Activated T-helper 2 cell treated with anti-CD3 and anti-CD28 coated beads, Interferon-gamma antibody, Interleukin-2, Interleukin-4, amounts not matched to agents 10 μg/mL and 5 μg/mL and 100 μg/mL, durations not matched to agents 14 hours and 24 hours and 36 hours (primary cell): ENCODE measurements around the gene ST6GALNAC3. TPM values are rescaled to one million over a fixed set of nuclear protein-coding genes. Genes with fewer than 3 reads are reported as not detected.

Source experiments
- DNase-seq: peaks from one replicate; pipeline ENCODE4 v3.0.0; 2021; ENCODE audit warnings: low spot score
- H3K27ac Mint-ChIP-seq: one replicate; pipeline ENCODE4 v1.8.0; 2021; ENCODE audit warnings: mixed read lengths
- H3K27me3 Mint-ChIP-seq: one replicate; pipeline ENCODE4 v1.8.0; 2021; ENCODE audit warnings: low read depth, mixed read lengths
- H3K36me3 Mint-ChIP-seq: one replicate; pipeline ENCODE4 v1.8.0; 2021; ENCODE audit warnings: low read depth, mixed read lengths
- H3K4me1 Mint-ChIP-seq: one replicate; pipeline ENCODE4 v1.8.0; 2021; ENCODE audit warnings: low read depth, mixed read lengths
- H3K4me3 Mint-ChIP-seq: one replicate; pipeline ENCODE4 v1.8.0; 2021; ENCODE audit warnings: low read depth, mild to moderate bottlenecking, moderate library complexity, mixed read lengths
- H3K9me3 Mint-ChIP-seq: one replicate; pipeline ENCODE4 v1.8.0; 2021; ENCODE audit warnings: mixed read lengths
- intact Hi-C: fragments of 100-400 bp; cut with micrococcal nuclease; formaldehyde crosslinking; loops from one replicate; pipeline ENCODE4 v1.15.1; 2023
- total RNA-seq: library from RNA; stranded (reverse); gene quantifications from 2 replicates; pipeline ENCODE4 v1.2.3, GENCODE V29; 2022

The ST6GALNAC3 gene
- total RNA-seq, 1 donor from 2014 or later, result not detected

GRCh38 chr1:76292418-76293184, 218.1 kb downstream of the ST6GALNAC3 start:
- H3K4me1 Mint-ChIP-seq, result peaks cover 59% of the 10 kb centered on the region
- H3K27ac Mint-ChIP-seq, result peak overlapping the region; percentile 7
- no peak for DNase-seq
- no peak overlapping the region for H3K4me3 Mint-ChIP-seq
- no peaks in the 10 kb centered on the region for H3K9me3 Mint-ChIP-seq
- intact Hi-C loops, result loop anchor here (5.0 to 10.0 kb wide), 4 partner anchors 35 to 268 kb away; no protein-coding TSS in a partner anchor
- no peaks in the 10 kb centered on the region for H3K36me3 Mint-ChIP-seq
- no peaks in the 10 kb centered on the region for H3K27me3 Mint-ChIP-seq

- Mint-ChIP-seq H3K27ac (no peak overlapping the region), H3K4me1 (peaks cover 52% of the 10 kb centered on the region)
Measured at GRCh38 chr1:76293831-76294230, 219.3 kb downstream of the ST6GALNAC3 start.

GRCh38 chr1:76294482-76295194, 220.1 kb downstream of the ST6GALNAC3 start:
- Mint-ChIP-seq H3K27ac (peak overlapping the region; percentile 64), H3K36me3 (no peaks in the 10 kb centered on the region), H3K27me3 (no peaks in the 10 kb centered on the region), H3K4me1 (peaks cover 48% of the 10 kb centered on the region), H3K4me3 (peak overlapping the region; percentile 11), H3K9me3 (no peaks in the 10 kb centered on the region)
- no peak for DNase-seq
- intact Hi-C loops, result loop anchor here (1.0 to 10.0 kb wide), 5 partner anchors 27 to 270 kb away; no protein-coding TSS in a partner anchor

More at GRCh38 chr1:76293831-76294230, 219.3 kb downstream of the ST6GALNAC3 start:
- Mint-ChIP-seq H3K27me3 (no peaks in the 10 kb centered on the region), H3K36me3 (no peaks in the 10 kb centered on the region), H3K4me3 (no peak overlapping the region), H3K9me3 (no peaks in the 10 kb centered on the region)
- intact Hi-C loops, result loop anchor here (1.0 to 10.0 kb wide), 5 partner anchors 27 to 269 kb away; no protein-coding TSS in a partner anchor
- DNase-seq, result no peak

GRCh38 chr1:76298399-76298798, 223.9 kb downstream of the ST6GALNAC3 start:
- H3K36me3 Mint-ChIP-seq, result no peaks in the 10 kb centered on the region
- H3K27ac Mint-ChIP-seq, result no peak overlapping the region
- no peaks in the 10 kb centered on the region for H3K27me3 Mint-ChIP-seq
- no peaks in the 10 kb centered on the region for H3K9me3 Mint-ChIP-seq
- intact Hi-C loops, result loop anchor here (10.0 kb wide), 1 partner anchor 274 kb away; no protein-coding TSS in a partner anchor
- peaks cover 40% of the 10 kb centered on the region for H3K4me1 Mint-ChIP-seq
- no peak overlapping the region for H3K4me3 Mint-ChIP-seq
- no peak for DNase-seq

GRCh38 chr1:76299036-76299435, 224.5 kb downstream of the ST6GALNAC3 start:
- intact Hi-C loops, result loop anchor here (10.0 kb wide), 1 partner anchor 274 kb away; no protein-coding TSS in a partner anchor
- peaks cover 35% of the 10 kb centered on the region for H3K4me1 Mint-ChIP-seq
- no peaks in the 10 kb centered on the region for H3K9me3 Mint-ChIP-seq
- no peak overlapping the region for H3K4me3 Mint-ChIP-seq
- H3K27ac Mint-ChIP-seq, result no peak overlapping the region
- no peaks in the 10 kb centered on the region for H3K36me3 Mint-ChIP-seq
- H3K27me3 Mint-ChIP-seq, result no peaks in the 10 kb centered on the region
- no peak for DNase-seq

GRCh38 chr1:76300556-76300955, 226.0 kb downstream of the ST6GALNAC3 start:
- no peak for DNase-seq
- intact Hi-C loops, result no loop called here
- Mint-ChIP-seq H3K27me3 (peaks cover 2% of the 10 kb centered on the region), H3K4me3 (no peak overlapping the region), H3K4me1 (peaks cover 22% of the 10 kb centered on the region), H3K36me3 (no peaks in the 10 kb centered on the region), H3K9me3 (no peaks in the 10 kb centered on the region), H3K27ac (no peak overlapping the region)

GRCh38 chr1:76302711-76303339, 228.3 kb downstream of the ST6GALNAC3 start:
- DNase-seq, result no peak
- peaks cover 2% of the 10 kb centered on the region for H3K27me3 Mint-ChIP-seq
- H3K27ac Mint-ChIP-seq, result no peak overlapping the region
- intact Hi-C loops, result no loop called here
- H3K4me1 Mint-ChIP-seq, result peaks cover 19% of the 10 kb centered on the region
- H3K36me3 Mint-ChIP-seq, result no peaks in the 10 kb centered on the region
- no peaks in the 10 kb centered on the region for H3K9me3 Mint-ChIP-seq
- H3K4me3 Mint-ChIP-seq, result no peak overlapping the region

- H3K27ac Mint-ChIP-seq, result no peak overlapping the region
- intact Hi-C loops, result no loop called here
- H3K36me3 Mint-ChIP-seq, result no peaks in the 10 kb centered on the region
- H3K4me1 Mint-ChIP-seq, result peaks cover 19% of the 10 kb centered on the region
- no peak for DNase-seq
- no peak overlapping the region for H3K4me3 Mint-ChIP-seq
- peaks cover 2% of the 10 kb centered on the region for H3K27me3 Mint-ChIP-seq
- no peaks in the 10 kb centered on the region for H3K9me3 Mint-ChIP-seq
Measured at GRCh38 chr1:76303340-76303717, 228.8 kb downstream of the ST6GALNAC3 start.

GRCh38 chr1:76313304-76313703, 238.8 kb downstream of the ST6GALNAC3 start:
- Mint-ChIP-seq H3K9me3 (no peaks in the 10 kb centered on the region), H3K27ac (no peak overlapping the region), H3K36me3 (no peaks in the 10 kb centered on the region), H3K4me3 (no peak overlapping the region), H3K27me3 (no peaks in the 10 kb centered on the region), H3K4me1 (peaks cover 2% of the 10 kb centered on the region)
- intact Hi-C loops, result no loop called here
- DNase-seq, result no peak

- Mint-ChIP-seq H3K27ac (no peak overlapping the region), H3K9me3 (no peaks in the 10 kb centered on the region)
- intact Hi-C loops, result no loop called here
Measured at GRCh38 chr1:76314730-76315129, 240.2 kb downstream of the ST6GALNAC3 start.

GRCh38 chr1:76317299-76317900, 242.9 kb downstream of the ST6GALNAC3 start:
- Mint-ChIP-seq H3K4me3 (no peak overlapping the region), H3K9me3 (no peaks in the 10 kb centered on the region), H3K4me1 (no peaks in the 10 kb centered on the region), H3K36me3 (no peaks in the 10 kb centered on the region), H3K27ac (no peak overlapping the region), H3K27me3 (no peaks in the 10 kb centered on the region)
- no peak for DNase-seq
- intact Hi-C loops, result no loop called here

More at GRCh38 chr1:76314730-76315129, 240.2 kb downstream of the ST6GALNAC3 start:
- no peak for DNase-seq
- no peaks in the 10 kb centered on the region for H3K36me3 Mint-ChIP-seq
- H3K27me3 Mint-ChIP-seq, result no peaks in the 10 kb centered on the region
- no peak overlapping the region for H3K4me3 Mint-ChIP-seq
- peaks cover 2% of the 10 kb centered on the region for H3K4me1 Mint-ChIP-seq

- Mint-ChIP-seq H3K4me3 (no peak overlapping the region), H3K4me1 (peaks cover 4% of the 10 kb centered on the region), H3K9me3 (no peaks in the 10 kb centered on the region), H3K27ac (no peak overlapping the region), H3K27me3 (peaks cover 4% of the 10 kb centered on the region), H3K36me3 (no peaks in the 10 kb centered on the region)
- peak; percentile 19 for DNase-seq
- intact Hi-C loops, result loop anchor here (1.0 to 5.0 kb wide), 2 partner anchors 74 to 177 kb away; no protein-coding TSS in a partner anchor
Measured at GRCh38 chr1:76330991-76331603, 256.6 kb downstream of the ST6GALNAC3 start.
